Osteoblast (primary cell): ENCODE data around the gene LIN9. TPM values are rescaled to one million over a fixed set of nuclear protein-coding genes. Genes with fewer than 3 reads are reported as not detected.

Source experiments
- DNase-seq: peaks from one replicate; pipeline ENCODE4 v3.0.0; 2011; ENCODE audit warnings: low spot score, mixed read lengths; ENCODE audit not compliant: insufficient read length; ENCODE audit errors: missing footprints
- H2AFZ ChIP-seq: 2 replicates; pipeline ENCODE4 v1.6.0; 2011; ENCODE audit warnings: mild to moderate bottlenecking, low read length
- H3K27ac ChIP-seq: 2 replicates; pipeline ENCODE4 v1.5.1; 2011; ENCODE audit warnings: mild to moderate bottlenecking, low read depth, low read length, moderate library complexity
- H3K27me3 ChIP-seq: 2 replicates; pipeline ENCODE4 v1.6.0; 2012; ENCODE audit warnings: mild to moderate bottlenecking, control low read depth, inconsistent platforms, low read length, moderate library complexity; ENCODE audit not compliant: insufficient read depth
- H3K36me3 ChIP-seq: 2 replicates; pipeline ENCODE4 v1.5.1; 2011; ENCODE audit warnings: mild to moderate bottlenecking, low read length, control low read depth, moderate library complexity; ENCODE audit not compliant: insufficient read depth
- H3K4me1 ChIP-seq: 2 replicates; pipeline ENCODE4 v1.5.1; 2011; ENCODE audit warnings: mild to moderate bottlenecking, low read length, control low read depth, moderate library complexity; ENCODE audit not compliant: insufficient read depth
- H3K4me2 ChIP-seq: 2 replicates; pipeline ENCODE4 v1.6.0; 2011; ENCODE audit warnings: mild to moderate bottlenecking, low read length; ENCODE audit not compliant: insufficient read depth
- H3K4me3 ChIP-seq: fragments of 200-600 bp; sonication (generic); 3 replicates; pipeline ENCODE4 v1.5.1; 2012; ENCODE audit warnings: mild to moderate bottlenecking, low read length, inconsistent platforms; ENCODE audit not compliant: insufficient read depth
- H3K79me2 ChIP-seq: 2 replicates; pipeline ENCODE4 v1.6.0; 2012; ENCODE audit warnings: mild to moderate bottlenecking, low read length, control low read depth, inconsistent platforms; ENCODE audit not compliant: insufficient read depth
- H3K9me3 ChIP-seq: 2 replicates; pipeline ENCODE4 v1.5.1; 2011; ENCODE audit warnings: low read depth, low read length, control low read depth
- H4K20me1 ChIP-seq: 2 replicates; pipeline ENCODE4 v1.6.0; 2012; ENCODE audit warnings: mild to moderate bottlenecking, low read length, control low read depth; ENCODE audit not compliant: insufficient read depth
- total RNA-seq: library from RNA; depleted of rRNA; stranded (reverse); fragments of >200 nt; gene quantifications from 2 replicates; pipeline ENCODE4 v1.2.3, GENCODE V29; 2012
- TF ChIP-seq, protein P1 (sequence below): IDR thresholded peaks from 2 replicates; pipeline ENCODE4 v1.5.1; 2011; ENCODE audit warnings: mild to moderate bottlenecking, low read depth, low read length, moderate library complexity; ENCODE audit errors: extremely low read depth

LIN9 gene
- total RNA-seq, 1 donor, result 2.5 TPM

- TF ChIP-seq, protein P1, sequence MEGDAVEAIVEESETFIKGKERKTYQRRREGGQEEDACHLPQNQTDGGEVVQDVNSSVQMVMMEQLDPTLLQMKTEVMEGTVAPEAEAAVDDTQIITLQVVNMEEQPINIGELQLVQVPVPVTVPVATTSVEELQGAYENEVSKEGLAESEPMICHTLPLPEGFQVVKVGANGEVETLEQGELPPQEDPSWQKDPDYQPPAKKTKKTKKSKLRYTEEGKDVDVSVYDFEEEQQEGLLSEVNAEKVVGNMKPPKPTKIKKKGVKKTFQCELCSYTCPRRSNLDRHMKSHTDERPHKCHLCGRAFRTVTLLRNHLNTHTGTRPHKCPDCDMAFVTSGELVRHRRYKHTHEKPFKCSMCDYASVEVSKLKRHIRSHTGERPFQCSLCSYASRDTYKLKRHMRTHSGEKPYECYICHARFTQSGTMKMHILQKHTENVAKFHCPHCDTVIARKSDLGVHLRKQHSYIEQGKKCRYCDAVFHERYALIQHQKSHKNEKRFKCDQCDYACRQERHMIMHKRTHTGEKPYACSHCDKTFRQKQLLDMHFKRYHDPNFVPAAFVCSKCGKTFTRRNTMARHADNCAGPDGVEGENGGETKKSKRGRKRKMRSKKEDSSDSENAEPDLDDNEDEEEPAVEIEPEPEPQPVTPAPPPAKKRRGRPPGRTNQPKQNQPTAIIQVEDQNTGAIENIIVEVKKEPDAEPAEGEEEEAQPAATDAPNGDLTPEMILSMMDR, result no peak
- Histone ChIP-seq H3K4me2 (peak overlapping the region; percentile 87), H4K20me1 (peaks cover 32% of the 10 kb centered on the region), H2AFZ (peak overlapping the region; percentile 89), H3K27me3 (no peaks in the 10 kb centered on the region), H3K27ac (peak overlapping the region; percentile 87), H3K9me3 (no peaks in the 10 kb centered on the region), H3K79me2 (peaks cover 52% of the 10 kb centered on the region), H3K4me3 (peak overlapping the region; percentile 96), H3K4me1 (peaks cover 19% of the 10 kb centered on the region), H3K36me3 (peaks cover 5% of the 10 kb centered on the region)
- DNase-seq, result no peak
Measured at GRCh38 chr1:226187019-226187322, 122.0 kb downstream of the LIN9 start.

DNA sequence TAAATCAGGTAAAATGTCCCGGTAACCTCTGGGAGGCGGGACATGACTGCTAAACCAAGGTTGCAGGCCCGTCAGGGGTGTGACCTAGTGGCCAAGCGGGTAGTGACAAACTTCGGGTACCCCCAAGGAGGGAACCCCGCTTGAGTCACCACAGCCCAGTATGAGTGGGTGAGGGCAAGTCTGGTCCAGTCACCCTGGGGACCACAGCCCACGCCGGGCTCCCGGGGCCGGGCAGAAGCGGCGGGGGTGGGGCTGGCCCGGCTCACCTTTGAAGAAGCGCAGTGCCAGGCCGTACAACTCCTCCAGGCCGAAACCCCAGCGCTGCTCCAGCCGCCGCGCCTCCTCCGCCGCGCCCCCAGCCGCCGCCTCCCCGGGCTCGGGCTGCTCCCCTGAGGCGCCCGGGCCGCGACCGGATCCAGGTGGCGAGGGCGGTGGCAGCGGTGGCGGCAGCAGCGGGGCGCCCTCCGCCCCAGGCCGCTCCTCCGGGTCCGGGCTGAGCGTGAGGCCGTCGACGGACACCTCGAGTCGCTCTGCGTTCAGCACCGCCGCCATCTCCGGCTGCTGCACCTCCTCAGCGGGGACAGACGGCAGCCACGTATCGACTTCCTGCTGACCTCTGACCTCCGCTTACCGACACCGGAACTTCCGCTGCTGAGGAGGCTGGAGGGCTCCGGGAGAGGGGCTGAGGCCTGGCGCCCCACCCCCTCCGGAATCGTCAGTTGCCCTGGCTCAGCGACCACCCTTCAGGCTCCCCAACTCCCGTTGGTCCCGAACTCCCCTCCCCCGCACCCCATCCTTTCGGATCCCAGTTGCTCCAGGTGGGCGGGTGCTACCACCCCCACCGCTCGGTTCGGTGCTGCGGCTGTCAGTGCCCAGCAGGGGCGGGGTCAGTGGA lies 122.6 kb downstream of the LIN9 start, which contains the start of gene ACBD3:
Gene ACBD3 (minus strand): TSS at position 618 of the 895 bp plus-strand sequence. CDS start 66 bp downstream, at position 552.
- Histone ChIP-seq H3K4me3 (peak within 1 kb of the TSS; percentile 96), H3K79me2 (peaks cover 58% of the 10 kb centered on the region), H3K36me3 (peaks cover 10% of the 10 kb centered on the region), H3K27me3 (no peaks in the 10 kb centered on the region), H3K4me1 (peaks cover 23% of the 10 kb centered on the region), H3K27ac (peak within 1 kb of the TSS; percentile 87), H4K20me1 (peaks cover 38% of the 10 kb centered on the region), H3K4me2 (peak within 1 kb of the TSS; percentile 87), H2AFZ (peak within 1 kb of the TSS; percentile 89), H3K9me3 (no peaks in the 10 kb centered on the region)
- DNase-seq, result peak; percentile 97
- TF ChIP-seq, protein P1, result no peak

DNA sequence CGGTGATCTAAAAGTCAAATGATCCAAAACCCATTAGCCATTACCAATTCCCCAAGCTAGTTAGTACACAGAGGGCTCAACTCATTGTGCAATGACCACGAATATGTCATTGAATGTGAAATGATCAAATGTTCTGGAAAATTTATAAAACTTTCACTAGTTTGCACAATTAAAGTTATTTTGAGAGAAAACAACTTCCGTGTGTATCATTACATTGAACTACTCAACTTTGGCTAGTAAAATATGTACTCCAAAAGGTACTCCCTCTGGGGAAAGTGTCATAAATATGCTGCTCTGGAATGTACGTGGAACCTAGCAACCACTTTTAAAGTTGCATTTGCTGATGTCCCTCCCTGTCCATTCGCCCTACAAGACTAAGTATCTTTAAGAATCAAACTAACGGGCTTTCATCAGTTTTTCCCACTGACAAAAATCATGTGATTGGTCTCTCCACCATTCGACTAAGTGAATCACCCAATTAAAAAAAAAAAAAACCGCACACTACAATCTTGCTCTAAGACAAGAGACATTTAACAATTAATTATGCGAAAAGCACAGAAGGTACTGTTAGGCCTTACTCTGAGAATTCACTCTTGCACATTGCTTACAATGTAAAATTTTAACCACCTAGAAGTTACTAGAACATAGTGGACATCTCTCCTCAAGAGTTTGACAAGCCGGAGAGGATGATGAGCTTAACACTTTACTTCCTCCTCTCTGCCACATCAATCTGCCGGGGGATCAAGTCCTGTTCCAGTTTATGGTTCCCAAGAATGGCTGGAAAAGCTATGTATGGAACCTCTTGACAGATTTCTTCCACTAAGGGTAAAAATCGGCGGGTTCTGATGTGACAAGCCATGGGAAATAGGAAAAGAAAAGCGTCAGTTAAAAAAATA lies 123.6 kb downstream of the LIN9 start:
- Histone ChIP-seq H3K4me1 (peaks cover 23% of the 10 kb centered on the region), H3K79me2 (peaks cover 67% of the 10 kb centered on the region), H3K9me3 (no peaks in the 10 kb centered on the region), H3K4me2 (peak overlapping the region; percentile 87), H3K36me3 (peaks cover 14% of the 10 kb centered on the region), H3K27me3 (no peaks in the 10 kb centered on the region), H4K20me1 (peaks cover 46% of the 10 kb centered on the region), H2AFZ (no peak overlapping the region), H3K4me3 (peak overlapping the region; percentile 96), H3K27ac (peak overlapping the region; percentile 87)
- TF ChIP-seq, protein P1, result no peak
- DNase-seq, result peak; percentile 92
